Measurements from ENCODE around the gene OXLD1. TPM values are rescaled to one million over a fixed set of nuclear protein-coding genes. Genes with fewer than 3 reads are reported as not detected.

OXLD1 gene
- total RNA-seq, 1 experiment from 2014 or later: 46.7 TPM

- no peaks in the 10 kb centered on the region for H3K27me3 ChIP-seq (ENCODE audit: low read length)
- TF ChIP-seq EZH2phosphoT487 (IDR thresholded peaks at IDR 0.05; ENCODE audit: borderline replicate concordance, low read length): no peak
- no peak for TF ChIP-seq CTCF (conservative IDR thresholded peaks at IDR 0.05; ENCODE audit: low read depth, low read length)
- no peak for TF ChIP-seq EZH2 (IDR thresholded peaks at IDR 0.05; ENCODE audit: low read length, unreplicated experiment)
- peaks cover 45% of the 10 kb centered on the region for H4K20me1 ChIP-seq (ENCODE audit: low read length)
- H3K4me2 ChIP-seq (ENCODE audit: low read length): no peak overlapping the region
- ATAC-seq (no peak), DNase-seq (no peak)
- no peaks in the 10 kb centered on the region for H3F3A ChIP-seq (ENCODE audit: low read length, unreplicated experiment)
- no peaks in the 10 kb centered on the region for H3K4me1 ChIP-seq (ENCODE audit: insufficient read depth, low read length)
- H2AFZ ChIP-seq (ENCODE audit: low read length): no peak overlapping the region
- CTCF ChIA-PET: no interaction called here
- no peak overlapping the region for H3K4me3 ChIP-seq (ENCODE audit: low read length)
- intact Hi-C loops (cut with micrococcal nuclease): no loop called here
- peaks cover 45% of the 10 kb centered on the region for H3K36me3 ChIP-seq (ENCODE audit: low read depth, low read length)
- H3K27ac ChIP-seq (ENCODE audit: low read length): no peak overlapping the region
- H3K9ac ChIP-seq (ENCODE audit: low read length): no peak overlapping the region
- H3K79me2 ChIP-seq (ENCODE audit: low read length): peaks cover 69% of the 10 kb centered on the region
- BruUV-seq (replicated peaks): no TSS peak
- no peaks in the 10 kb centered on the region for H3K9me2 ChIP-seq (replicated peaks; ENCODE audit: low read length)
- H3K9me3 ChIP-seq (ENCODE audit: low read length): no peaks in the 10 kb centered on the region
- POLR2A ChIA-PET (ENCODE audit: unreplicated experiment): no interaction called here
Measured at GRCh38 chr17:81615401-81615930, 50.9 kb downstream of the OXLD1 start.

Small RNA genes lying within 50 kb of the gene (microRNA-seq; reads per million reads assigned to microRNA genes)
- gene MIR6786 (ENCODE audit: unreplicated experiment): 1.5 reads per million

Other genes starting within 250 kb of the OXLD1 start
- 4,503 and 4,798 TPM in 2 replicates for gene ACTG1, start 153.8 kb downstream of the OXLD1 start, total RNA-seq (2014; rRNA removed)
- 0.87 and 2.4 TPM in 2 replicates for gene FSCN2, start 138.2 kb downstream of the OXLD1 start, total RNA-seq (2014; rRNA removed)
- gene FAAP100, start 114.3 kb downstream of the OXLD1 start, total RNA-seq (2014; rRNA removed): 23.3 and 34.6 TPM in 2 replicates
- gene NPLOC4, start 29.5 kb downstream of the OXLD1 start, total RNA-seq (2014; rRNA removed): 109 and 133 TPM in 2 replicates
- 3.5 and 3.9 TPM in 2 replicates for gene TSPAN10, start 29.4 kb downstream of the OXLD1 start, total RNA-seq (2014; rRNA removed)
- 3.0 TPM in 1 of 2 replicates, not detected in the other for gene PDE6G, start 10.1 kb downstream of the OXLD1 start, total RNA-seq (2014; rRNA removed)
- 49.9 and 71.0 TPM in 2 replicates for gene CCDC137, start 132 bp upstream of the OXLD1 start, total RNA-seq (2014; rRNA removed)
- 52.6 and 68.8 TPM in 2 replicates for gene ARL16, start 17.2 kb upstream of the OXLD1 start, total RNA-seq (2014; rRNA removed)
- 177 and 194 TPM in 2 replicates for gene HGS, start 17.4 kb upstream of the OXLD1 start, total RNA-seq (2014; rRNA removed)
- gene MRPL12, start 36.8 kb upstream of the OXLD1 start, total RNA-seq (2014; rRNA removed): 100 and 108 TPM in 2 replicates
- gene SLC25A10, start 45.7 kb upstream of the OXLD1 start, total RNA-seq (2014; rRNA removed): 113 and 117 TPM in 2 replicates
- 0.11 TPM in 1 of 2 replicates, not detected in the other for gene GCGR, start 137.5 kb upstream of the OXLD1 start, total RNA-seq (2014; rRNA removed)
- 73.4 and 90.9 TPM in 2 replicates for gene MCRIP1, start 166.7 kb upstream of the OXLD1 start, total RNA-seq (2014; rRNA removed)
- gene PPP1R27, start 168.4 kb upstream of the OXLD1 start, total RNA-seq (2014; rRNA removed): not detected in 2 replicates
- 969 and 1,089 TPM in 2 replicates for gene P4HB, start 193.9 kb upstream of the OXLD1 start, total RNA-seq (2014; rRNA removed)
- gene ARHGDIA, start 204.7 kb upstream of the OXLD1 start, total RNA-seq (2014; rRNA removed): 201 and 261 TPM in 2 replicates
- gene ALYREF, start 225.0 kb upstream of the OXLD1 start, total RNA-seq (2014; rRNA removed): 496 and 633 TPM in 2 replicates
- gene ANAPC11, start 225.1 kb upstream of the OXLD1 start, total RNA-seq (2014; rRNA removed): 243 and 268 TPM in 2 replicates
- 0.07 and 0.17 TPM in 2 replicates for gene NPB, start 235.6 kb upstream of the OXLD1 start, total RNA-seq (2014; rRNA removed)
- 33.3 and 42.7 TPM in 2 replicates for gene PCYT2, start 244.8 kb upstream of the OXLD1 start, total RNA-seq (2014; rRNA removed)

Measured in PC-3 (cell line).